SW480 (cell line): Measurements from ENCODE around the gene TSPAN9.

Experiments used
- DNase-seq: peaks from one replicate; pipeline ENCODE4 v3.0.0-alpha.2; 2016; ENCODE audit warnings: low spot score

TSPAN9 gene

GRCh38 chr12:3225154-3225795 lies 148.1 kb downstream of the TSPAN9 start:
- DNase-seq: no peak

DNA sequence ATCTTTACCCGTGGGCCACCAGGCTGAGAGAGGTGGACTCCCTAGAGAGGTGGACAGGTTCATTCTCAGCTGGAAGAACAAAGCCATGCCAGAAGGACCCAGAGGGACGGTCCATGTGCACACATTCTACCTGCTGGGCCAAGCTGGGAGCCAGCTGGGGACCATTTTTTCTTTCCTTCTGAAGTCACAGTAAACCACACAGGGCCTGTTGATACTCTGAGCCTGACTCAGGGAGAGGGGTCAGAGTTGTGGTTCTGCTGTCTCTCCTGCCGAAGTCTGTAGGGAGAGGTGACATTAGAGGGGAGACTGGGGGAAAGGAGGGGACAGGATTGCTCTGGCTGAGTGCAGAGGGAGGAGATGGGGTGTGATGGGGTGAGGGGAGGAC lies 148.6 kb downstream of the TSPAN9 start:
- DNase-seq: no peak

- no peak for DNase-seq
Observed at GRCh38 chr12:3226264-3226663, 149.1 kb downstream of the TSPAN9 start.

DNA sequence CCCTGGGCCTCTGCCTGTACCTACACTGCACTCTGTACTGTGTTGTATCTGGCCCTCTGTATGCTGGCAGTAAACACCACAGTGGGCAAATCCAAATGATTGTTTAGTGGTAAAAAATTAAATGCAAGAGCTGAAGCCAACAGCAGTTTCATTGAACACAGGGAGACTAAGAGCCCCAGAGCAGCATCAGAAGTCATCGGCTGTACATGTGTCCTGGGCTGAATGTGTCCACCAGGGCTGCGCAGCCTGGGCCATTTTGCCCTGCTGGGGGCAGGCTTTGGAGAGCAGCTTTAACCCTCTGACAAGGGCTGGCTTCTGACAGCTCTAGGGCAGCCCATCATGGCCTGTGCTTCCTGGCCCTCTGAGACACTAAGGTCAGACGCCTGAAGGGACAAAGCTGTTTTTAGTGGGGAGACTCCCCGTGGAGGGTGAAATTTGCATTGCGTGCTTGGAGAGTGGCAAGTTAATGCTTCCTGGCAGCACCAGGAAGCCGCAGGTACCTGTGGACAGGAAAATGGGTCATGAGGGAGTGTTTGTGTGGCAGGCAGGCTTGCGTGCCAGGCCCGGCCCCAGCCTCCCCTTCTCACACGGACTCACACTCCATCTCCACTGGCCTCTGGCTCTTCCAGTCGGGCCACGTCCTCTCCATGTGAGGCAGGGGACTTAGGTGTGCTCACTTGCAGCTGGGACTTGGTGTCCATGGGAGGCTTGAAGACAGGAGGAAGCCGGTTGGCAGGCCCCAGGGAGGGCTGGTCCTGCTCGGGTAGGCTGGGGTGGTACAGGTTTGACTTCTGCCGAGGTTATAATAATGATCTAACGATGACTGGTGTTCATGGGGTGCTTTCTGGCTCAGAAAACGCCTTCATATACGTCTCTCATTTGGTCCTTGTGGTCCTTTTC lies 150.1 kb downstream of the TSPAN9 start:
- DNase-seq: no peak

DNA sequence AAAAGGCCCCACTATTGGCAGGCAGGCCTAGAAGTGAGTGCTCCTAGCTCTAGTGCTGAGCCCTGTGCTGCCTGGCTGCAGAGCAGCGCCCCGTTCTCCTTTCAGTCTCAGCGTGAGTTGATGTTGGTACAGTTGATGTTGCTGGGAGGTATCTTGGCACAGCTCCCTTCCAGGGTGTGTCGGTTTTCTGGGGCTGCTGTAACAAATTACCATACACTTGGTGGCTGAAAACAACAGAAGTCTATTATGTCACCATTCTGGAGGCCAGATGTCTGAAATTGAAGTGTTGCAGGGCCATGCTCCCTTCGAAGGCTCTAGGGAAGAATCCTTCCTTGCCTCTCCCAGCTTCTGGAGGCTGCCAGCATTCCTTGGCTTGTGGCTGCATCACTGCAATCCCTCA lies 151.4 kb downstream of the TSPAN9 start:
- no peak for DNase-seq

DNA sequence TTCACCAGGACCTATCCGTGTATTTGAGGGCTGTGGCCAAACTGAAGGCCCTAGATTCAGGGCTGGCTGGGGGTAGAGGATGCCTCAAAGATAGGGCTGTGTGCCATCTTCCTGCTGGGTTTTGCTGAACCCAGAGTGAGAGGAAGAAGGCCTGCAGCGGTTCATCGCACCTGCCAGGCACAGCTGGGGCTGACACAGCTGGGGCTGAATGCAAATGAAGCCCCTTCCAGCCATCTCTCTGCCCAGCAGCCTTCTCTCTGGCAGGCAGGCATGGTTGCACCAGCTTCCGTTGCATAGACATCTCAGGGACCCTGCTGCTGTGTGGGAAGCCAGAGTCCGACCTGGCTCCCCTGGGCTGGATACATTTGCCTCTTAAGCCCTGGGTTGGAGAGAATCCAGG lies 152.4 kb downstream of the TSPAN9 start:
- DNase-seq: no peak

GRCh38 chr12:3230758-3231375 lies 153.7 kb downstream of the TSPAN9 start:
- peak; percentile 25 for DNase-seq

DNA sequence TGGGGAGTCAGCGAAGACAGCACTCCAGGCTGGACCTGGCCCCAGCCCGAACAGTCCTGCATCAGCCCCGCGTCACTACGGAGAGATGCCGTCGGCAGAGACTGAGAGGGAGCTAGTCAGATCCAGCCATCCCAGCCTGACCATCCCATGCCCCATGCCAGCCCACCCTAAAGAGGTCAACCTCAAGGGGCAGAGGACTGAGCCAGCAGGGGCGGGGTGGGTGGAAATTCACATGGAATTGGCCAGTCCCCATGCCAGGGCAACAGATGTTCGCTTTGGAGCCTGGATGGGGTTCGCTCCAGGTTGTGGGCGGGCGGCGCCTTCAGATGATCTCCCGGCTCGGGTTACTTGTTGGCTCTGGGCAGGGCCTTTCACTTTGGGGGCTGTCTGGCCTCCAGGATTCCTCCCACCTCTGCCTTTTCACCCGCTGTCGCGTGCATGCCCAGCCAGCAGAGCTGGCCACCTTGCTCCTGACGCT lies 154.3 kb downstream of the TSPAN9 start:
- peak; percentile 73 for DNase-seq

DNA sequence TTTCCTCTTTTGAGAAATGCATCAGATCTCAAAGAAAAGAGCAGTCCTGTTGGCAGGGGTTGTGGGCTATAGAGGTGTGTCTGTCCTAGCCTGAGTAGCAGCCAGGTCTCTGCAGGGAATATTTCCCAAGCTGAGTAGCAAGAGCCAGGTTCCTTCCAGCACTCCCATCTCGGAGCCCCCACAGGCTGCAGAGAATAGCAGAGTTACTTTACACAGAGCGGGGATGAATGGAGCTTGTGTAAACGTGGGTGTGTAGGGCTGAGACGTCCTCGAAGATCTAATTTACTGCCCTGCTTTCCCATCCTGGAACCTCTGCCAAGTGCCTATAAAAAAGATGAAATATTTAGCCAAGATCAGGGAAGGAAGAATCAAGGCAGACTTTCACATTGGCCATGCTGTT lies 156.6 kb downstream of the TSPAN9 start:
- no peak for DNase-seq

- DNase-seq: peak; percentile 94
Observed at GRCh38 chr12:3236345-3237187, 159.4 kb downstream of the TSPAN9 start.

DNA sequence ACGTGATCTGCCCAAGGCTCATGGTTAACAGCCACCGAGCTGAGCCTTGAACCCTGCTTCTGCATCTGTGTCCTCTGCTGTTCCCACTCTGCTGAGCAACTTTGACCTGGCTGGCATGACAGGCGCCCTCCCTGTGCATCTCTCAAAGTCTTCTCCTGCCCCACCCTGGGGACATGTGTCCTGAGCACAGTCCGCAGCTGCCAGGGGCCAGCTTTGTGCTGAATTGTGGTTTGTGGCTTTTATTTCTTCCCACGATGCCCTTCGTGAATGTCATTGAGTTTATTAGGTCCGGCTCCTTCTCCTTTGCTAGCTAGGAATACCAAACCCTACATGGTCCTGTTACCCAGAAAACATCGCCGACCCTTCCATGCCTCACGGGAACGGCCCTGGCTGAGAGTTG lies 161.0 kb downstream of the TSPAN9 start:
- peak; percentile 39 for DNase-seq

DNA sequence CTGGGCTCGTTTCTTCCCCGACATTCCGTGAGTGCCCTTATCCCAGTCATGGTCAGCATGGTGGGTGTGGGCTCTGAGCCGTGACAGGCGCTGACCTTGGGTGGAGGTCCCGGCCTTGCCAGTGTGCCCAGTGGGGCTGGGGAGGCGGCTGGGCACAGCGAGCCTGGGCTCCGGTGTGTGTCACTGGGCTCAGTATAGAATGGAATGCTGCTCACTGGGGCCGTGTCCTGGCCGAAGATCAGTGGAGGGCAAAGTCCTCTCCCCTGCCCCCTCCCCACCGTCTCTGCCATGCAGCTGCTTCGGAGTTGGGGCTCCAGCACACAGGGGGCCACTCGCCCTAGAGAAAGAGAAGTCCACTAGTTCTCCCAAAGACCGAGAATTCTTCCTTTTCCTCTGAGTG lies 164.4 kb downstream of the TSPAN9 start:
- DNase-seq: peak; percentile 41

DNA sequence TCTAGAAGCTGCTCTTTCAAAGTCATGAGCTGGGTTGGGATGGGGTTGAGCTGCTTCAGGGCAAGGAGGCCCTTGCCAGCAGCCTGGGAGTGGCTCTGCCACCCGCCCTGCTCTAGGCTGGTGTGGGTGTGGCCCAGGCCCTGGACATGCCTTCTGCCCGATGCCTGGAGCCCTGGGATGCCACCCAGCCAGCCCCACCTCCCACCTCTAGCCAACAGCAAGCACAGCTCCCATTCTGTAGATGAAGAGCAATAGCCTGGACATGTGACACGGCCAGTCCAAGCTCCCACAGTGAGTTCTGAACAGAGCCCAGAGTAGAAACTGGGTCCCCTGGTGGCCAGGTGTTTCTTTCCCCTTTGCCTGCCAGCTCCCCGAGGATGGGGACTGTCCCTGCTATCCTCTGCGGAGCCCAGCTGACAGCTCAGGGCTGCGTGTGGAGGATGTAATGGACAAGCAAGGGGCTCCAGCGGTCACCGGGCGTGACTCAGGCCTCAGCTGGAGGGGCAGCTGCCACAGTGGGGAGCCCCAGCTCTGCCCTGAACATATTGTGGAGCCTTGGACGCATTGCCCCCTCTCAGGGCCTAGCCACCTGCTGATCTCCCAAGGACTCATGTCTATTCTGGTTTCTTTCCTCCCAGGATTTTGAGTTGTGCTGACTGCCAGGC lies 165.2 kb downstream of the TSPAN9 start:
- DNase-seq: peak; percentile 82

DNA sequence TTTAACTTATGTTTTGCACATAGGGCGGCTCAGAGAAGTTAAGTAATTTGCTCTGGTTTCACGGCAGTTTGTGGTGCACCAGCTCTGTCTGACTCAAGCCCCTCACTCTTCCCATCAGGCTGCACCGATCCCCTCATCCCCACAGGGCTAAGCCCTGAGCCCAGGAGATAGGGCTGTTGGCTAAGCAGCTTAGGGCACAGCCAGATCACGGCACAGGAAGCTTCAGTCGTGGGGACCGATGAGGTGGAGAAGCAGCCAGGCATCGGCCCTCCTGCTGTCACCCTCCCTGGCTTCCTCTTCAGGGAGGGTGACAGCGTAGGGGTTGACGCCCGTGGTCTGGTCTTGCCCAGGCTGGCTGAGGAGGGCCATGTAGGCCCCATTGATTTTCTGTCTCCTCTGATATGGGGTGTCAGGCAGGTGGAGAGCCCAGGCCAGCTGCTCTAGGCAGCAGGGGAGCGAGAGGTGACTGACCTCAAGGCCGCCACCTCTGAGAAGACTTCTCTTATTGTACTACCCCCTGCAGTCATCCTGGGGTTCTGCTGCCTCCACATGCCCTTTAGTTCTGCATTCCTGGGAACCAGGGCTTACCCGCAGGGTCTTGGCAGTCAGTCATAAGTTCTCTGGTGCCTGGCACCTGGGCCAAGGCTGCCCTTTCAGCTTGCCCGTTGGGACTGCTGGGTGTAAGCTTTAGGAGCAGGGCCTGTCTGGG lies 166.4 kb downstream of the TSPAN9 start:
- DNase-seq: no peak

DNA sequence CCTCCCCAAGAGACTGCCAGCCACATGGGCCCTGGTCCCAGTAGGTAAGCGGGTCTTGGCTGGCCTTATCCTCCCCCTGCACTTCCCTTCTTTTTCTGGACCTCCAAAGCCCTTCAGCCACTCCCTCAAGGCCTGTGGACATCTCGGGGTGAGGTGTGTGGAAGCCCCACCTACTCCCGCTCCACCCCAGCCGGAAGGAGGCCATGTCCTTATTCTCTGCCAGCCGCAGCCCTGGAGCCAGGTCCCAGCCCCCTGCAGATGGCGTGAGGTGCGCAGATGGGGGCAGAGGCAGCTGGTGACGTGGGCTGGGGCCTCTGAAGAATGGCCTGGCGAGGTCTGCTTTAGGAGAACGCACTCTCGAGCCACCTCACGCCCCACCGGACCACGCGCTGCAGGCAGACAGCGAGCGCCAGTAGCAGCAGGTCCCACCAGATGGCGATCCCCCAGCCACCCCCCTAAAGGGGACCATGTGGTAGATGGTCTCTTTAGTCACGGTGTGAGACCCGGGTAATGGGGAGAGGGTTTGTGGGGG lies 167.1 kb downstream of the TSPAN9 start:
- no peak for DNase-seq

DNA sequence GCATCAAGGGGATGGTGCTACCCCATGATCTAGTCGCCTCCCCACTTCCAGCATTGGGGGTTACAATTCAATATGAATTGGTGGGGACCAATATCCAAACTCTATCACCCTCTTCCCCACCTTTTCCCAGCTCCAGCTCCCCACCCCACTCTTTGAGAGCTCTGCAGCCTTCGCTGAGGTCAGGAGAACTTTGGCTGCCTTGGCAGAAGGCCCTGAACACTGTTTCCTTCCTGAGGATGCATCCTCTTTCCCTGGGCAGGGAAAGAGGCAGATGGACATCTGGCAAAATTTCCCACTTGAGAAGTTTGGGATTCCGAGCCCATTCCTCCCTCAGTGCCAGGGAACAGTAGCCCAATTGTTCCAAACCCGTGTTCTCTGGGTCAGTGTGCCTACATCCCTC lies 169.1 kb downstream of the TSPAN9 start:
- DNase-seq: no peak

- DNase-seq: no peak
Observed at GRCh38 chr12:3247077-3247476, 169.9 kb downstream of the TSPAN9 start.

DNA sequence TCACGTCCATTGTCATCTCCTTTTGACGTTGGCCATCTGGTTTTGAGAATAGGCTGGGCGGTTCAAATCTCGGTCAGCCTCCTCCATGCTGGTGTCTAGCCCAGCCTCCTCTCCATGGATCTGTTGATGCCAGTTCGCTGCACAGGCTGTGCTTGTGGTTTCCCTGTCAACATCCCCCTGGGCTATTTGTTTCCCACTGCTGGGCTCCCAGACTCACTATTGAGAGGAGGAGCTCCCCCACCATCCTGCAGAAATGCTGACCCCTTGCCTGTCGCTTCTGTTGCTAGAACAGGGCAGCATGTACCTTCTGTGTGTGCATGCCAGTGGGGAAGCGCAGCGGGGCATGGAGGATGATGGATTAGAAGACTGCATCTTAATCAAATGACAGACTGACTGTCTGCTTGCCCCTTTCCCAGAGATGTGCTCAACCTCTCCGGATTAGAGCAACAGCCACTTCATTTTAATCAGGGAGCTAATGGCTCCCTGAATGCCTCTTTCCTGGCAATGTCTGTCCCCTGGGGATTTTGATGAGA lies 170.5 kb downstream of the TSPAN9 start:
- no peak for DNase-seq

GRCh38 chr12:3249081-3249800 lies 172.1 kb downstream of the TSPAN9 start:
- no peak for DNase-seq

- DNase-seq: no peak
Observed at GRCh38 chr12:3250034-3250433, 172.9 kb downstream of the TSPAN9 start.
